ENCODE results near the gene STIM1.
A peak's percentile ranks its signal among the peaks of the same experiment; 100 is the strongest.
"Not testable (repeated sequence)": the region's sequence is repeated elsewhere in the genome, so short reads cannot be mapped to it uniquely, and the experiment has no call there.

STIM1 gene

GRCh38 chr11:3849297-3849874, 6.1 kb upstream of the STIM1 start:
- in situ Hi-C loops (cut with MboI; ENCODE audit: low pct_unique_long_range_greater_than_20kb, low sequenced_read_pairs): no loop called here
- peak; percentile 85 for DNase-seq

DNA sequence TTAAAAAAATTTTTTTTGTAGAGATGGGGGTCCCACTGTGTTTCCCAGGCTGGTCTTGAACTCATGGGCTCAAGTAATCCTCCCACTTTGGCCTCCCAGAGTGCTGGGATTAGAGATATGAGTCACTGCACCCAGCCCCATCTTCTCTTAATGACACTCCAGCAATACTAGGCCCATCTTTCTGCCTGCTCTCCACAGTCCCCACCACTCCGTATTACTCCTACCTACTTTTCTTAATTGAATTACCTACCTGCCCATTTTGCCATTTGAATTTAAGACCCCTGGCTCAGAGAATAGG, 2.0 kb upstream of the STIM1 start:
- in situ Hi-C loops (cut with MboI; ENCODE audit: low pct_unique_long_range_greater_than_20kb, low sequenced_read_pairs): loop anchor here (10.0 kb wide), 1 partner anchor 211 kb away; no protein-coding TSS in a partner anchor
- DNase-seq: no peak

DNA sequence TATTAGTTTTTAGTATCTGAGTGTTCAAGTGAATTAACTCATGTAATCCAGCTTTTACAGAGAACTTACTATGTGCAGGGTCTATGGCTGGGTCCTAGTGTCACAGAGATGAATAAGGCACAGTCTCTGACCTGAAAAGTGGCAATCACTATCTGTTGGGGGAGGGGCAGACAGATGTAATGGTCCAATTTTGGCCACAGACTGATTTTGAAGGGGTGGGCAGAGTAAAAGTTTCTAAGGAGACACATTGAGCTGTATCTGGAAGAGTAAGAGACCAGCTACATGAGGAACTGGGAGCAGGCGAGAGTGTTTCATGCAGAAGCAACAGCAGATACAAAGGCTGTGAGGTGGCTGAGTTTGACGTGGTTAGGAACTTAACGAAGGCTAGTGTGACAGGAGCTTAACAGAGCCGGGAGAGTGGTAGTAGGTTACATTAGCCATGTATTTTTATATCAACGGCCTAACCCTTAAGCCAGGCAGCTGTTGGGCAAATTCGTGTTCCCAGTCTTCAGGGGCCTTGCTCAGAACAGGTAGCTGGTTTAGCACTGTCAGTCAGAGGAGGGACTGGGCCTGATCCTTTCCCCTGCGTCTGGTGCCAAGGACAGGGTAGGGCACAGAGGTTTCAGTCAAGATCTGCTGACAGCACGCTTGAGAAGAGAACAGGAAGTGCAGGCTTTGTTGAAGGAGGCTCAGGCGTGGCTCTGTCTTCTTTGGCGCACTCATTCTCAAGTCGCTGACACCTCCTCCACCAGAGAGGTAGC, 1.4 kb upstream of the STIM1 start:
- peak; percentile 85 for DNase-seq

GRCh38 chr11:3854660-3854976, 846 bp upstream of the STIM1 start:
- no peak for DNase-seq
- in situ Hi-C loops (cut with MboI; ENCODE audit: low pct_unique_long_range_greater_than_20kb, low sequenced_read_pairs): loop anchor here (10.0 kb wide), 1 partner anchor 210 kb away; no protein-coding TSS in a partner anchor

More for the DNA sequence above, 1.4 kb upstream of the STIM1 start:
- in situ Hi-C loops (cut with MboI; ENCODE audit: low pct_unique_long_range_greater_than_20kb, low sequenced_read_pairs): loop anchor here (10.0 kb wide), 1 partner anchor 211 kb away; no protein-coding TSS in a partner anchor

GRCh38 chr11:3855808-3856491, 486 bp downstream of the STIM1 start:
- DNase-seq: peak; percentile 64
- in situ Hi-C loops (cut with MboI; ENCODE audit: low pct_unique_long_range_greater_than_20kb, low sequenced_read_pairs): loop anchor here (10.0 kb wide), 1 partner anchor 209 kb away; no protein-coding TSS in a partner anchor

DNA sequence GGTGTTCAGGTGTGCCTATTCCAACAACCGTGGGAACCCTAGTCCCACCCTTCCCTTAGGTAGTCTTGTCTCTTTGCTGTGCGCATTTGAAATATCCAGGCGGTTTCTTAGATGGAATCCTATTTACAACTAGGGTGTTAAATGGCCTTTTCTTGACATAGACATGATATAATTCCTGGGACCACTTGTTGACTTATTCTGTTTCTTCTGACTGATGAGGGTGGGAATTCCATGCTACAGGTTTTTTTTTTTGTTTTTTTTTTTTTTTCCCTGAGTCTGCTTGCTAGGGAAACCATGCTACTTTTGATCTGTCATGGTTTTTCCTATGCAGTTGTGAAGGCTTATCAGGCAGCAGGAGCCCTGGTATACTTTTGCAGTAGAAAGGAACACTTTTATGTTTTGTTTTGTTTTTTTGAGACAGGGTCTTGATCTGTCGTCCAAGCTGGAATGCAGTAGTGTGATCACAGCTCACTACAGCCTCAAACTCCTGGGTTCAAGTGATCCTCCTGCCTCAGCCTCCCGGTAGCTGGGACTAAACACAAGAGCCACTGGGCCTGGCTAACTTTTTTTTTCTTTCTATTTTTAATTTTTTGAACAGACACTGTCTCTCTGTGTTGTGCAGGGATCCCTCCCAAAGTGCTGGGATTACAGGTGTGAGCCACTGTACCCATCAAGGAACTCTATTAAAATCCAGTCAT, 1.5 kb downstream of the STIM1 start:
- in situ Hi-C loops (cut with MboI; ENCODE audit: low pct_unique_long_range_greater_than_20kb, low sequenced_read_pairs): loop anchor here (10.0 kb wide), 1 partner anchor 208 kb away; no protein-coding TSS in a partner anchor
- no peak for DNase-seq

DNA sequence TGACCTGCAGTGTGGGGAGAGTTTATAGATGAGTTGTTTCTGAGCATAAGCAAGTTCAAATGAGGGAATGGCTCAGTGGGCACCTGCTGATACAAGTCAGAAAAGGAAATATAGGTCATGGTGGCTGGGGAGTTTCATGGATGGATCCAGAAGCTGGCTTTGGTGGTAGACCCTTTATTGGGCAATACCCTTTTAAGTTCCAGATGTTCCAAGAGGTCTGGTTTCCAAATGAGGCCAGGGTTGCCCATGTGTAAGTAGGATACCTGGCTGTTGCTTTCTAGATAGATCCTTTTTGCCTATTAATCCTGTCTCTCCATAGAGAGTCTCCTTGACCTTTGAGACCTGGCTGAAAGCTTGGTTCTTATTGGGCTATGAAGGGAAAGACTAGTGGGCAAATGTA, 2.2 kb downstream of the STIM1 start:
- in situ Hi-C loops (cut with MboI; ENCODE audit: low pct_unique_long_range_greater_than_20kb, low sequenced_read_pairs): loop anchor here (10.0 kb wide), 1 partner anchor 207 kb away; no protein-coding TSS in a partner anchor
- no peak for DNase-seq

DNA sequence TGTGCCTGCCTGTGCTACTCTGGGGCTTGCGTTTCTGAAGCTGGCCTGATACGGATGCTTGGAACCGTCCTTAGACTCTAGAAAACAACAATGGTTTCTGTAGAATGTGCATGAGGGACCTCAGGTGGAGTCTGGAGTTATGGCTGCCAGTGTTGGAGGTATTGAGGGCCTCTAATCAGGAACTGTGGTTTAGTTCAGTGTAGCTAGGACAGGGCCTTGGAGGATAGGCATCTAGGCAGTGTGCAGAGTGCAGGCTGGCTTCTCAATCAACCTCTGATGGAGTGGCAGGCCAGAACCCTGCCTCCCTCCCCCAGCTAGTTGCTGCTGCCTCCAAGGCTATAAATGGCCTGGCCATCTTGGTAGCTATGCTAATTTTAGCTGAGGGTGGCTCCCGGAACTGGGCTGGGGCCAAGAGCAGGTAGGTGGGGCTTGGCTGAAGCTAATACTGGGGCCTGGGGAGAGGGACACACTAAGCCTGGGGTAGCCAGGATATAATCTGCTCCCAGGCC, 4.0 kb downstream of the STIM1 start:
- peak; percentile 61 for DNase-seq
- in situ Hi-C loops (cut with MboI; ENCODE audit: low pct_unique_long_range_greater_than_20kb, low sequenced_read_pairs): loop anchor here (10.0 kb wide), 1 partner anchor 205 kb away; no protein-coding TSS in a partner anchor

DNA sequence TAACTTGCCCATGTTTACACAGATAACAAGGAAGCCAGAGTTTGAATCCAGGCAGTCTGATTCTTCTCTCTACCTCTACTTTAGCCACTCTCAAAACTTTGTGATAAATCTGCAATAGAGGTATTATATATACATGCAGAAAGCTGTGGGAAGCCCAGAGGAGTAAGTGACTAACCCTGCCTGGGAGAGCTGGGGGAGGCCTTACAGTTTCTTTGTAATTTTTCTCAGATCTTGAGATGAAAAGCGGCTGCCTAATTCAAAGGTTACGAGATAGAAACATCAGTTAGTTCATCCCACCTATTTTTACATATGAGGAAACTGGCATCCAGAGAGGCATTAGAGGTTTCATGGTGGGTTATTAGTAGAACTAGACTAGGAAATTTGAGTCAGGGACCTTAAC, 4.9 kb downstream of the STIM1 start:
- in situ Hi-C loops (cut with MboI; ENCODE audit: low pct_unique_long_range_greater_than_20kb, low sequenced_read_pairs): no loop called here
- no peak for DNase-seq

- in situ Hi-C loops (cut with MboI; ENCODE audit: low pct_unique_long_range_greater_than_20kb, low sequenced_read_pairs): not testable (repeated sequence)
- DNase-seq: peak; percentile 65
Observed at GRCh38 chr11:3860898-3861393, 5.5 kb downstream of the STIM1 start.

- in situ Hi-C loops (cut with MboI; ENCODE audit: low pct_unique_long_range_greater_than_20kb, low sequenced_read_pairs): no loop called here
- peak; percentile 80 for DNase-seq
Observed at GRCh38 chr11:3861683-3862082, 6.2 kb downstream of the STIM1 start.

DNA sequence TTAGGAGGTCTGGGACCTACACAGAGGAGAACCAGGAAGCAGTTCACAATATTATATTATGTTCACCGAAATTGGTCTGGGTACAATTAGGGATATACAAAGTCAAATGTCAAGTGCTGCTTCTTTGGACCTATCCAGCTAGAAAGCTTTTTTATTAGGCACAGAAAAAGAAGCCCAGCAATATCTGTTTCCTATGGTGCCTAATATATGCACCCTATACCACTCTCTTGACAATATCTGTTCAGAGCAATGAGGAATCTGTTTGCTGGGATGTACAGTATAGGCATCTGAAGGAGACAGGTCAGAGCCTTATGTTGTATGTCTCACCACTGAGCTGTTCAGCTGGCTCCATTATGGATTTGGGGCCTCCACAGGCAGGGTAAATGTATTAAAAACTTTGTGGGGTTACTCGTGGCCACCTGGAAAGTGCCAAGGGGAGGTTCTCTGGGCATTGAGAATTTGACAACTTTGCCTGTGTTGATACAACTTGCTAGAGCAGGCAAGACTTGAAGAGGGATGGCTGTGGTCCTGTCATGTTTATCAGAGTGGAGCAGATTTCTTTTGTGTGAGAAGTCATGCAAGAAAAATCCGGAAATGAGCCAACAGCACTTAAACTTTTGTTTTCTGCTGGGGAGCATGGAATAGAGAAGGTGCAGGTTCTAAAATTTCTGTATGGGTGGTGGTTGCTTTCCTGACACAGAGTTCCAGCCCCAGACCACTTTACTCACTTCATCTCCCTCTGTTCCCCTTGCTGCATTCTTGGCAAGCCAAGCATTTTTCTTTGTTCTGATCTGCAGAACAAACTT, 10.1 kb downstream of the STIM1 start:
- peak; percentile 82 for DNase-seq
- in situ Hi-C loops (cut with MboI; ENCODE audit: low pct_unique_long_range_greater_than_20kb, low sequenced_read_pairs): no loop called here

- in situ Hi-C loops (cut with MboI; ENCODE audit: low pct_unique_long_range_greater_than_20kb, low sequenced_read_pairs): no loop called here
- peak; percentile 82 for DNase-seq
Observed at GRCh38 chr11:3866206-3866605, 10.7 kb downstream of the STIM1 start.

DNA sequence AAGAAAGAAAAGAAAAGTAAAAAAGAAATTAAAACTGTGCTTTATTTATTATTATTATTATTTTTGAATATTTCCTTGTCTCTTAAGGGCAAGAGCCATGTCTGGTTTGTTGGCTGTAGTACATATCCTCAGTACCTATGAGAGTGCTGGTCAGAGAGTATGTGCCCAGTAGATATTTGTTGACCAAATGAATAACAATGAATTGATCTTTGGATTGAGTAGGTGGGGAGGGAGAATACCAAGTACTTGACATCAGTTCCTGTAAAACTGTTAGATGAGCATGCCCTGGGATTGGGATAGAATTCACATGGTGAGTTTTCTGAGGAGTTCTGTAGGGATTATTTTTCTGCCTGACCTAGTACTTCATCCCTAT, 11.4 kb downstream of the STIM1 start:
- no peak for DNase-seq
- in situ Hi-C loops (cut with MboI; ENCODE audit: low pct_unique_long_range_greater_than_20kb, low sequenced_read_pairs): no loop called here

GRCh38 chr11:3867209-3868091, 12.0 kb downstream of the STIM1 start:
- DNase-seq: no peak
- in situ Hi-C loops (cut with MboI; ENCODE audit: low pct_unique_long_range_greater_than_20kb, low sequenced_read_pairs): no loop called here

- in situ Hi-C loops (cut with MboI; ENCODE audit: low pct_unique_long_range_greater_than_20kb, low sequenced_read_pairs): no loop called here
- DNase-seq: no peak
Observed at GRCh38 chr11:3873712-3874349, 18.4 kb downstream of the STIM1 start.

DNA sequence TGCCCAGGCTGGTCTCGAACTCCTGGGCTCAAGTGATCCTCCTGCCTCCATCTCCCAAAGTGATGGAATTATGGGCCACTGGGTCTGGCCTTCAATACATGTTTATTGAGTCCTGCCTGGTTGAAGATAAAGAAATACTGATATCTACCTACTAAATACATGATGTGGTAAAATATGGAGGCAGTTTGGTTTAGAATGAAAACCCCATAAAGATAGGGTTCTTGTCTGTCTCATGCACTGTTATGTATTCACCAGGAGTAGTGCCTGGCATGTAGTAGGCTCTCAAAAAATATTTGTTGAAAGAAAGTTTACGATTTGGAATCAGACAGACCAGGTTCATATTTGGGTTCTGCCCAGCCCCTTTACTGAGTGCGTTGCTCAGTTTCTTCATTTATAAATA, 21.1 kb downstream of the STIM1 start:
- no peak for DNase-seq
- in situ Hi-C loops (cut with MboI; ENCODE audit: low pct_unique_long_range_greater_than_20kb, low sequenced_read_pairs): no loop called here

Data from KBM-7 (cell line).